GM12878 (cell line): ENCODE results near the gene NAA25. TPM values are rescaled to one million over a fixed set of nuclear protein-coding genes. Genes with fewer than 3 reads are reported as not detected.

Source experiments
- ATF3 ChIP-seq: IDR thresholded peaks from 2 replicates; pipeline ENCODE4 v1.6.1; 2011; ENCODE audit warnings: low read depth, mild to moderate bottlenecking, low read length, moderate library complexity, borderline replicate concordance; ENCODE audit errors: extremely low read depth
- ATF7 ChIP-seq: fragments of 450-650 bp; IDR thresholded peaks from 2 replicates; pipeline ENCODE4 v1.6.1; 2016; ENCODE audit warnings: low read depth, mild to moderate bottlenecking
- CBFB ChIP-seq: IDR thresholded peaks from 2 replicates; pipeline ENCODE4 v1.6.1; 2016; ENCODE audit warnings: antibody characterized with exemption, low read depth
- EED ChIP-seq: sonication (generic); IDR thresholded peaks from 2 replicates; pipeline ENCODE4 v1.6.1; 2016; ENCODE audit warnings: antibody characterized with exemption, low read depth
- KLF5 ChIP-seq: fragments of 450-650 bp; IDR thresholded peaks from 2 replicates; pipeline ENCODE4 v1.6.1; 2014; ENCODE audit warnings: mild to moderate bottlenecking; ENCODE audit not compliant: partially characterized antibody
- PBX3 ChIP-seq: IDR thresholded peaks from 2 replicates; pipeline ENCODE4 v1.6.1; 2011; ENCODE audit warnings: mild to moderate bottlenecking, low read depth, low read length, moderate library complexity; ENCODE audit not compliant: insufficient replicate concordance
- PML ChIP-seq: IDR thresholded peaks from 2 replicates; pipeline ENCODE4 v1.6.1; 2012; ENCODE audit warnings: low read length, inconsistent platforms
- RAD51 ChIP-seq: fragments of 450-650 bp; IDR thresholded peaks from 2 replicates; pipeline ENCODE4 v1.6.1; 2016; ENCODE audit warnings: moderate library complexity, mild to moderate bottlenecking, inconsistent platforms
- SKIL ChIP-seq: fragments of 450-650 bp; IDR thresholded peaks from 2 replicates; pipeline ENCODE4 v1.6.1; 2017; ENCODE audit warnings: mild to moderate bottlenecking, low read depth, inconsistent platforms; ENCODE audit not compliant: poor library complexity, severe bottlenecking
- SPI1 ChIP-seq: IDR thresholded peaks from 2 replicates; pipeline ENCODE4 v1.6.1; 2011; ENCODE audit warnings: low read depth, mild to moderate bottlenecking, low read length, moderate library complexity, borderline replicate concordance; ENCODE audit not compliant: insufficient read depth
- ZNF24 ChIP-seq: fragments of 450-650 bp; IDR thresholded peaks from 2 replicates; pipeline ENCODE4 v1.6.1; 2017; ENCODE audit warnings: antibody characterized with exemption, mild to moderate bottlenecking
- ZNF592 ChIP-seq: fragments of 450-650 bp; IDR thresholded peaks from 2 replicates; pipeline ENCODE4 v1.6.1; 2017; ENCODE audit warnings: mild to moderate bottlenecking, moderate library complexity
- polyA plus RNA-seq, 11 experiments: library from polyadenylated mRNA; depleted of rRNA in 4 of 11; unstranded in 6 of 11; stranded (reverse) in 5 of 11; fragments of >200 nt; fragmentation: Nextera tagmentation in 4 of 11; fragmentation: Illumina TruSeq in 1 of 11; extraction: Ambion mirVana in 4 of 11; extraction: Trizol in 1 of 11; gene quantifications; 1 replicate in 1 of 11; 2 replicates in 10 of 11; pipeline versions ENCODE4 v1.2.1 to v1.2.3, GENCODE V29; 2011 to 2016; ENCODE audit warnings: inconsistent platforms in 2 of 11, missing spikeins in 2 of 11, low read depth in 1 of 11
- total RNA-seq, 4 experiments: library from RNA; depleted of rRNA in 3 of 4; stranded (reverse); fragments of >200 nt in 3 of 4; fragmentation: Illumina TruSeq in 1 of 4; extraction: Trizol in 1 of 4; gene quantifications; 2 replicates each; pipeline versions ENCODE4 v1.2.1 to v1.2.3, GENCODE V29; 2013 to 2021

The NAA25 gene
- total and polyA plus RNA-seq, 10 of the 15 experiments (the other 5 are each of a cell fraction or from before 2014, with no cell fraction given): 15.0 to 39.2 (median 29.4) TPM

GRCh38 chr12:112130441-112130998 is 21.9 kb upstream of the NAA25 start (continued):
- TF ChIP-seq SKIL (peak; percentile 59), ZNF24 (peak; percentile 70), ZNF592 (no peak), SPI1 (peak; percentile 24; the same call in 1 of the 2 replicates), ATF7 (peak; percentile 45; the same call in 1 of the 2 replicates), RAD51 (0 out of 2 replicates have a peak, but pooled peaks have one; percentile 15), KLF5 (no peak), ATF3 (no peak), PML (0 out of 2 replicates have a peak, but pooled peaks have one; percentile 28), EED (0 out of 2 replicates have a peak, but pooled peaks have one; percentile 30), CBFB (peak; percentile 69; the same call in 1 of the 2 replicates), PBX3 (peak; percentile 22)
